Ovary (tissue), 3 donors: ENCODE data around the gene KIZ.

Experiments
- POLR2A ChIP-seq: fragments of 450-650 bp; IDR thresholded peaks from one replicate; pipeline ENCODE4 v1.6.1; 2017; ENCODE audit warnings: antibody characterized with exemption, mild to moderate bottlenecking, moderate library complexity
- TF ChIP-seq, protein P1 (sequence below), 3 donors: fragments of 450-650 bp in 2 of 3; fragments of 200-600 bp in 1 of 3; IDR thresholded peaks; one replicate each; pipeline versions ENCODE4 v1.5.1 to v1.8.0; 2016 to 2022; ENCODE audit warnings: antibody characterized with exemption in 3 of 3, mild to moderate bottlenecking in 1 of 3
- donor health status: DM: no; HTN: no; CAD: no.

DNA sequence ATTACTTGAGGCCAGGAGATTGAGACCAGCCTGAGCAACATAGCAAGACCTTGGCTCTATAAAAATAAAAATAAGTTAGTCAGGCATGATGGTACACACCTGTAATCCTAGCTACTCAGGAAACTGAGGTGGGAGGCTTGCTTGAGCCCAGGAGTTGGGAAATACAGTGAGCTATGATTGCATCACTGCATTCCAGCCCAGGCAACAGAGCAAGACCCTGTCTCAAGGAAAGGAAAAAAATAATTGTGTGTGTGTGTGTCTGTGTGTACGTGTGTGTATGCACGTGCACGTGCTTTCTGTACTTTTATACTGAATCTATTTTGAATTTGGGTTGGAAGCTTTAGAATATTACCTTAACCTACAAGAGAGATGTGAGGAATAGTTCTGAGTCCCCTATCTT is 58.9 kb downstream of the KIZ start:
- TF ChIP-seq, protein P1, sequence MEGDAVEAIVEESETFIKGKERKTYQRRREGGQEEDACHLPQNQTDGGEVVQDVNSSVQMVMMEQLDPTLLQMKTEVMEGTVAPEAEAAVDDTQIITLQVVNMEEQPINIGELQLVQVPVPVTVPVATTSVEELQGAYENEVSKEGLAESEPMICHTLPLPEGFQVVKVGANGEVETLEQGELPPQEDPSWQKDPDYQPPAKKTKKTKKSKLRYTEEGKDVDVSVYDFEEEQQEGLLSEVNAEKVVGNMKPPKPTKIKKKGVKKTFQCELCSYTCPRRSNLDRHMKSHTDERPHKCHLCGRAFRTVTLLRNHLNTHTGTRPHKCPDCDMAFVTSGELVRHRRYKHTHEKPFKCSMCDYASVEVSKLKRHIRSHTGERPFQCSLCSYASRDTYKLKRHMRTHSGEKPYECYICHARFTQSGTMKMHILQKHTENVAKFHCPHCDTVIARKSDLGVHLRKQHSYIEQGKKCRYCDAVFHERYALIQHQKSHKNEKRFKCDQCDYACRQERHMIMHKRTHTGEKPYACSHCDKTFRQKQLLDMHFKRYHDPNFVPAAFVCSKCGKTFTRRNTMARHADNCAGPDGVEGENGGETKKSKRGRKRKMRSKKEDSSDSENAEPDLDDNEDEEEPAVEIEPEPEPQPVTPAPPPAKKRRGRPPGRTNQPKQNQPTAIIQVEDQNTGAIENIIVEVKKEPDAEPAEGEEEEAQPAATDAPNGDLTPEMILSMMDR (IDR thresholded peaks at IDR 0.05), result no peak
- no peak for TF ChIP-seq POLR2A
